IMR-90 (cell line): Measurements from ENCODE around the gene DUX4. TPM values are rescaled to one million over a fixed set of nuclear protein-coding genes. Genes with fewer than 3 reads are reported as not detected.
"Not testable (repeated sequence)": the region's sequence is repeated elsewhere in the genome, so short reads cannot be mapped to it uniquely, and the experiment has no call there.

Experiments used
- ATAC-seq: fragments of 200-7000 bp; cut with Tn5 transposase; 2 replicates; pipeline ENCODE4 v1.9.1; 2020; ENCODE audit warnings: low read depth, mild to moderate bottlenecking, moderate library complexity
- BruUV-seq: library from RNA; stranded (reverse); fragments of 400-500 nt; replicated peaks from 2 replicates; lab custom pipeline; 2021; lab: Mats Ljungman, UMichigan
- CTCF ChIA-PET: fragments of 300-600 bp; formaldehyde crosslinking; extraction: SDS; loops from one replicate; lab custom pipeline; 2021; ENCODE audit warnings: antibody characterized with exemption; lab: Yijun Ruan, JAX
- POLR2A ChIA-PET: fragments of 300-600 bp; sonication (Branson Sonifier 250); formaldehyde crosslinking; loops from one replicate; lab custom pipeline; 2022; ENCODE audit warnings: antibody characterized with exemption; ENCODE audit not compliant: unreplicated experiment; lab: Charles Lee
- DNase-seq: peaks from one replicate; pipeline ENCODE4 v3.0.0; 2013
- H2AFZ ChIP-seq: replicated peaks from 2 replicates; pipeline ENCODE3; 2013; ENCODE audit warnings: low read length, mild to moderate bottlenecking; ENCODE audit not compliant: poor library complexity
- H2AK5ac ChIP-seq: 2 replicates; pipeline ENCODE4 v1.6.1; 2013; ENCODE audit warnings: low read depth, low read length, inconsistent platforms
- H2AK9ac ChIP-seq: replicated peaks from 2 replicates; pipeline ENCODE3; 2013; ENCODE audit warnings: mild to moderate bottlenecking, low read depth, low read length, moderate library complexity; ENCODE audit not compliant: poor library complexity
- H2BK120ac ChIP-seq: 2 replicates; pipeline ENCODE4 v1.6.1; 2013; ENCODE audit warnings: low read depth, low read length, inconsistent platforms
- H2BK15ac ChIP-seq: 3 replicates; pipeline ENCODE4 v1.6.1; 2013; ENCODE audit warnings: low read depth, low read length, inconsistent platforms
- H2BK20ac ChIP-seq: 2 replicates; pipeline ENCODE4 v1.6.1; 2013; ENCODE audit warnings: low read depth, mild to moderate bottlenecking, inconsistent platforms, low read length, moderate library complexity
- H2BK5ac ChIP-seq: 2 replicates; pipeline ENCODE4 v1.6.1; 2013; ENCODE audit warnings: mild to moderate bottlenecking, low read depth, low read length, inconsistent platforms; ENCODE audit not compliant: poor library complexity, severe bottlenecking
- H3K14ac ChIP-seq: replicated peaks from 2 replicates; pipeline ENCODE4 v1.6.1; 2013; ENCODE audit warnings: low read depth, low read length, inconsistent platforms
- H3K18ac ChIP-seq: 2 replicates; pipeline ENCODE4 v1.6.1; 2013; ENCODE audit warnings: low read depth, low read length, control low read depth
- H3K23ac ChIP-seq: 2 replicates; pipeline ENCODE4 v1.6.1; 2013; ENCODE audit warnings: low read depth, low read length, inconsistent platforms
- H3K27ac ChIP-seq: 2 replicates; pipeline ENCODE4 v1.5.1; 2013; ENCODE audit warnings: mild to moderate bottlenecking, control low read depth, low read length; ENCODE audit not compliant: insufficient read depth
- H3K27me3 ChIP-seq: 2 replicates; pipeline ENCODE4 v1.6.1; 2013; ENCODE audit warnings: low read length; ENCODE audit not compliant: control insufficient read depth, insufficient read depth
- H3K36me3 ChIP-seq: 2 replicates; pipeline ENCODE4 v1.6.1; 2013; ENCODE audit warnings: low read length, mixed read lengths; ENCODE audit not compliant: control insufficient read depth, insufficient read depth
- H3K4ac ChIP-seq: 2 replicates; pipeline ENCODE4 v1.6.1; 2013; ENCODE audit warnings: low read depth, low read length, inconsistent platforms
- H3K4me1 ChIP-seq: 2 replicates; pipeline ENCODE4 v1.6.1; 2013; ENCODE audit warnings: low read length, mixed read lengths; ENCODE audit not compliant: control insufficient read depth, insufficient read depth
- H3K4me2 ChIP-seq: 2 replicates; pipeline ENCODE4 v1.6.1; 2013; ENCODE audit warnings: low read depth, mild to moderate bottlenecking, control low read depth, low read length, moderate library complexity
- H3K4me3 ChIP-seq: 2 replicates; pipeline ENCODE4 v1.5.1; 2013; ENCODE audit warnings: low read depth, mild to moderate bottlenecking, control low read depth, low read length, moderate library complexity; ENCODE audit not compliant: insufficient read depth
- H3K56ac ChIP-seq: 2 replicates; pipeline ENCODE4 v1.6.1; 2013; ENCODE audit warnings: low read length, inconsistent platforms; ENCODE audit not compliant: insufficient read depth; ENCODE audit errors: extremely low read depth
- H3K79me1 ChIP-seq, 2 experiments: 2 replicates each; pipeline ENCODE4 v1.6.1; 2013; ENCODE audit warnings: low read length in 2 of 2, inconsistent platforms in 1 of 2, low read depth in 1 of 2
- H3K9ac ChIP-seq: 2 replicates; pipeline ENCODE4 v1.6.1; 2013; ENCODE audit warnings: low read depth, low read length, control low read depth
- H3K9me1 ChIP-seq: 2 replicates; pipeline ENCODE4 v1.6.1; 2013; ENCODE audit warnings: low read length, inconsistent platforms; ENCODE audit not compliant: insufficient read depth
- H3K9me3 ChIP-seq: 2 replicates; pipeline ENCODE4 v1.6.1; 2013; ENCODE audit warnings: low read length; ENCODE audit not compliant: control insufficient read depth, insufficient read depth
- H4K20me1 ChIP-seq: 2 replicates; pipeline ENCODE4 v1.6.1; 2013; ENCODE audit warnings: low read length, inconsistent platforms; ENCODE audit not compliant: insufficient read depth
- H4K5ac ChIP-seq: 2 replicates; pipeline ENCODE4 v1.6.1; 2013; ENCODE audit warnings: mild to moderate bottlenecking, low read depth, low read length, control low read depth
- H4K8ac ChIP-seq, 2 experiments: 2 replicates each; pipeline ENCODE4 v1.6.1; 2013; ENCODE audit warnings: low read depth in 2 of 2, low read length in 2 of 2, control low read depth in 1 of 2, inconsistent platforms in 1 of 2
- H4K91ac ChIP-seq: 2 replicates; pipeline ENCODE4 v1.6.1; 2013; ENCODE audit warnings: low read depth, low read length, inconsistent platforms; ENCODE audit not compliant: insufficient read depth
- CEBPB ChIP-seq: IDR thresholded peaks from 2 replicates; pipeline ENCODE4 v1.6.1; 2012; ENCODE audit warnings: low read depth, low read length, improper control_type of control experiment
- WGBS, 2 experiments: methylation state at CpG; one replicate each; pipeline versions ENCODE4 v1.1.5 to v1.1.7; 2013; ENCODE audit warnings: missing lambda C conversion rate in 2 of 2; ENCODE audit not compliant: insufficient read length in 1 of 2; ENCODE audit errors: extremely low coverage in 2 of 2; 5-methylcytosine and 5-hydroxymethylcytosine counted together
- dilution Hi-C: fragments of 300-500 bp; cut with HindIII; formaldehyde crosslinking; loops from one replicate; pipeline ENCODE4 v1.14.3; 2018; ENCODE audit warnings: low sequenced_read_pairs; ENCODE audit not compliant: unreplicated experiment
- in situ Hi-C: fragments of 300-500 bp; cut with MboI; formaldehyde crosslinking; loops from 3 replicates; pipeline ENCODE4 v1.14.3; 2019; ENCODE audit warnings: low sequenced_read_pairs, inconsistent platforms, mixed read lengths
- intact Hi-C: fragments of 100-400 bp; cut with micrococcal nuclease; formaldehyde crosslinking; loops from 2 replicates; pipeline ENCODE4 v1.10.0; 2022
- polyA plus RNA-seq, 3 experiments: library from polyadenylated mRNA; depleted of rRNA; stranded (reverse); fragments of >200 nt; gene quantifications; 2 replicates each; pipeline ENCODE4 v1.2.3, GENCODE V29; 2012; ENCODE audit warnings: low replicate concordance in 1 of 3
- total RNA-seq: library from RNA; depleted of rRNA; stranded (reverse); fragments of >200 nt; gene quantifications from 2 replicates; pipeline ENCODE4 v1.2.3, GENCODE V29; 2012

Gene DUX4
- total and polyA plus RNA-seq, 2 of the 4 experiments (the other 2 are of a cell fraction) = not detected

DNA sequence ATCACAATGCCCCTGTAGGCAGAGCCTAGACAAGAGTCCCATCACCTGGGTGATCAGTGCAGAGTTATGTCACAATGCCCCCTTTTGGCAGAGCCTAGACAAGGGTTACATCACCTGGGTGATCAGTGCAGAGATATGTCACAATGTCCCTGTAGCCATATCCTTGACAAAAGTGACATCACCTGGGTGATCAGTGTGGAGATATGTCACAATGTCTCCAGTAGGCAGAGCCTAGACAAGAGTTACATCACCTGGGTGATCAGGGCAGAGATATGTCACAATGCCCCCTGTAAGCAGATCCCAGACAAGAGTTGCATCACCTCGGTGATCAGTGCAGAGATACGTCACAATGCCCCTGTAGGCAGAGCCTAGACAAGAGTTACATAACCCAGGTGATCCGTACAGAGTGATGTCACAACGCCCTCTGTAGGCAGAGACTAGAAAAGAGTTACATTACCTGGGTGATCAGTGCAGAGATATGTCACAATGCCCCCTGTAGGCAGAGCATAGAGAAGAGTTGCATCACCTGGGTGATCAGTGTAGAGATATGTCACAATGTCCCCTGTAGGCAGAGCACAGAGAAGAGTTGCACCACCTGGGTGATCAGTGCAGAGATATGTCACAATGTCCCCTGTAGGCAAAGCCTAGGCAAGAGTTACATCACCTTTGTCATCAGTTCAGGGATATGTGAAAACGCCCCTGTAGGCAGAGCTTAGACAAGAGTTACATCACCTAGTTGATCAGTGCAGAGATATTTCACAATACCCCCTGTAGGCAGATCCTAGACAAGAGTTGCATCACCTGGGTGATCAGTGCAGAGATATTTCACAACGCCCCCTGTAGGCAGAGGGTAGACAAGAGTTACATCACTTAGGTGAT, 4.4 kb downstream of the DUX4 start:
- in situ Hi-C loops = not testable (repeated sequence)

DNA sequence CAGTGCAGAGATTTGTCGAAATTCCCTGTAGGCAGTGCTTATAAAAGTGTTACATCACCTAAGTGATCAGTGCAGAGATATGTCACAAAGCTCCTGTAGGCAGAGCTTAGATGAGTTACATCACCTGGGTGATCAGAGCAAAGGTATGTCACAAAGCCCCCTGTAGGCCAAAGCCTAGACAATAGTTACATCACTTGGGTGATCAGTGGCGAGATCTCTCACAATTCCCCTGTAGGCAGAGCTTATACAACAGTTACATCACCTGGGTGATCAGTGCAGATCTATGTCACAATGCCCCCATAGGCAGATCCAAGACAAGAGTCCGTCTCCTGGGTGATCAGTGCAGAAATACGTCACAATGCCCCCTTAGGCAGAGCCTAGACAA, 5.0 kb downstream of the DUX4 start:
- H2AK5ac ChIP-seq, H3K23ac ChIP-seq, H2AK9ac ChIP-seq, H2BK20ac ChIP-seq, H2AFZ ChIP-seq, DNase-seq, H3K9ac ChIP-seq, H3K9me1 ChIP-seq, BruUV-seq, POLR2A ChIA-PET, H3K14ac ChIP-seq, dilution Hi-C loops, H4K8ac ChIP-seq, in situ Hi-C loops, H2BK120ac ChIP-seq, H3K4me1 ChIP-seq, H3K18ac ChIP-seq, H4K91ac ChIP-seq, H4K5ac ChIP-seq, H3K27ac ChIP-seq, H3K56ac ChIP-seq, CTCF ChIA-PET, H3K4me2 ChIP-seq, H3K4ac ChIP-seq, H2BK5ac ChIP-seq, intact Hi-C loops, H3K9me3 ChIP-seq, H3K27me3 ChIP-seq, H4K20me1 ChIP-seq, H3K4me3 ChIP-seq, H3K36me3 ChIP-seq, H2BK15ac ChIP-seq, H3K79me1 ChIP-seq: not testable (repeated sequence)
- no CpG with 5 or more reads among the region's 4 CpGs for WGBS, 2 experiments
- ATAC-seq = peak; percentile 35

More for the DNA sequence above, 4.4 kb downstream of the DUX4 start:
- H3K18ac ChIP-seq, H3K4me3 ChIP-seq, H3K9me3 ChIP-seq, H3K56ac ChIP-seq, DNase-seq, H2BK120ac ChIP-seq, H2BK20ac ChIP-seq, H3K27ac ChIP-seq, H4K5ac ChIP-seq, H3K36me3 ChIP-seq, H3K23ac ChIP-seq, H3K9me1 ChIP-seq, H4K20me1 ChIP-seq, H3K4ac ChIP-seq, H3K14ac ChIP-seq, intact Hi-C loops, H2AK9ac ChIP-seq, H2AK5ac ChIP-seq, H4K91ac ChIP-seq, BruUV-seq, POLR2A ChIA-PET, H4K8ac ChIP-seq, dilution Hi-C loops, H2BK5ac ChIP-seq, H3K4me2 ChIP-seq, H3K27me3 ChIP-seq, CTCF ChIA-PET, H3K9ac ChIP-seq, H2BK15ac ChIP-seq, H3K79me1 ChIP-seq, H2AFZ ChIP-seq, H3K4me1 ChIP-seq: not testable (repeated sequence)
- WGBS, 2 experiments = 51% methylated on average over 2 of the region's 6 CpGs; no CpG with 5 or more reads in 1 of the 2 experiments
- 0 out of 2 replicates have a peak, but pooled peaks have one; percentile 15 for TF ChIP-seq CEBPB
- peak; percentile 60 for ATAC-seq
